Parietal lobe (tissue), 1 donor: Measurements from ENCODE around the gene MFAP2. TPM values are rescaled to one million over a fixed set of nuclear protein-coding genes. Genes with fewer than 3 reads are reported as not detected.

Experiments
- total RNA-seq: library from RNA; depleted of rRNA; stranded (reverse); fragments of >200 nt; gene quantifications from one replicate; pipeline ENCODE4 v1.2.3, GENCODE V29; 2014

MFAP2 gene
- total RNA-seq = 14.7 TPM

GRCh38 chr1:16980473-16981268, at the start of gene MFAP2:
Gene MFAP2, minus strand, starts transcription at chr1:16980620. Its CDS starts 2,347 bp downstream, at chr1:16978273.

GRCh38 chr1:17011439-17012307, 31.3 kb upstream of the MFAP2 start, which contains the start of gene ATP13A2:
Gene ATP13A2, minus strand, starts transcription at chr1:17011928. Its CDS starts 190 bp downstream, at chr1:17011738.

Other genes starting within 250 kb of the MFAP2 start
- gene RNU1-4, start 240.1 kb downstream of the MFAP2 start, total RNA-seq = under 0.01 TPM
- under 0.01 TPM for gene RNU1-2, start 84.6 kb downstream of the MFAP2 start, total RNA-seq
- 37.9 TPM for gene CROCC, start 58.7 kb downstream of the MFAP2 start, total RNA-seq
- 119 TPM for gene ATP13A2, start 31.3 kb upstream of the MFAP2 start, total RNA-seq
- 77.9 TPM for gene SDHB, start 73.4 kb upstream of the MFAP2 start, total RNA-seq
- 1.6 TPM for gene PADI2, start 138.8 kb upstream of the MFAP2 start, total RNA-seq
- gene PADI1, start 224.5 kb upstream of the MFAP2 start, total RNA-seq = not detected